Stimulated activated CD8-positive, alpha-beta memory T cell treated with anti-CD3 and anti-CD28 coated beads, Interleukin-2, amount 100 ng/mL, for 1 hour (primary cell): ENCODE measurements around the gene HOXC10.

ENCODE experiments used
- DNase-seq, 2 donors: peaks; one replicate each; pipeline ENCODE4 v3.0.0-alpha.2; 2020; ENCODE audit warnings: low read depth in 2 of 2

HOXC10 gene

GRCh38 chr12:53991077-53991460, 6.1 kb downstream of the HOXC10 start:
- DNase-seq, result no peak

- no peak for DNase-seq
Observed at GRCh38 chr12:53992377-53992889, 7.5 kb downstream of the HOXC10 start.

GRCh38 chr12:53993162-53994008, 8.4 kb downstream of the HOXC10 start:
- DNase-seq, result no peak

- DNase-seq, result no peak
Observed at GRCh38 chr12:53994009-53994263, 9.0 kb downstream of the HOXC10 start.

- DNase-seq, result no peak
Observed at GRCh38 chr12:53994264-53995001, 9.5 kb downstream of the HOXC10 start.

DNA sequence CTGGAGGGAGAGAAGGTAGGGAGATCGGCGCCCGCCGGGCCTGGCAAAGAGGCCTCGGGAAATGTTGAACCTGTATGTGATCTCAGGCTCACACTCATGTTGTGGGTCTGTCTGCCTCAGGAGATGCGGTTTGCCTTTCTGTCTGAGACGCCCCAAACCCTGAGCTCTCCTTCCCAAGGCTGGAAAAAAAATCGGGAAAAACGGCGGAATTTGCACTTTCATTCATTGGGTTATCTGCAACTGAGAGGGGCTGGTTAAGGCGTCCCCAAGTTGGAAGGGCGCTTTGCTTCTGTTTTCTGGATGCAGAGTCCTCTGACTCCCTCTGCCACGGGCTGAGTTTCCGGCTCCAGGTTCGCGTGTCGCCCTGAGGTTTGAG, 10.0 kb downstream of the HOXC10 start:
- DNase-seq, result no peak

DNA sequence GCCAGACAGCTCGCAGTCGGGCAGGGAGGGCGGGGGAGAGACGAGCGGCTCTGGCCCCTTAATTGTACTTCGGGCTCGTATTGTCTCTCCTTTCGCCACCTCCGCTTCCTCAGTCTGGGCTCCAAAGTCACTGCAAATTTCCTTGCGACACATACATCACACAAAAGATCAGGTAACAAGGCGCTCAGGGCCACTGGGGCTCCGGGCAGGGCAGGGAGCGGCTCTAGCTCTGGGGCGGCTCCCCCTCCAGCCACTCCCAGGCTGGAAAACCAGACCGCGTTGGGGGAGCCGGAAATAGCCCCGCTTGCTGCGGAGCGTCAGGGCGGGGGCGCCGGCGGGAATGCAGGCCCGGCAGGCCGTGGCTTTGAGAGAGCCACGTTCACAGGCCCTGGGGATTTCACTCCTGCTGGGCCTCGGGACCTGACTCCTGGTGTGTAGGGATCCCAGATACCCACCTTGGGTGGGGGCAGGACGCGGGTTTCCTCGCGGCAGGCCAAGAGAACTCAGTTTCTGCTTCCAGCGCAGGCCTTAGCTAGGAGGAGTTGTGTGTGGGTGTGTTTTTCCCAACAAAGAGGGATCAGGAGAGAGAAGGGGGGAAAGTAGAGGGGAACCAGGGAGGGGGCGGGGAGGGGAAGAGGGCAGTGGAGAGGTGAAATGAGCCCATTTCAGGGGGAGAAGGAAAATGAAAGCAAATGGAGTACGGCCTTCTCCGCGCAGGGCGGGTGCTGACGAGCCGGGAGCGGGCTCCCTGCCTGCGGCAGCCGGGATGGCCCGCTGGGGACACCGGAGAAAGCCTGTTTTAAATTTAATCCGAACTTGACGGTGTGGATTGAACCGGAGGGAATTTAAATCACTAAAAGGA, 10.7 kb downstream of the HOXC10 start:
- no peak for DNase-seq

DNA sequence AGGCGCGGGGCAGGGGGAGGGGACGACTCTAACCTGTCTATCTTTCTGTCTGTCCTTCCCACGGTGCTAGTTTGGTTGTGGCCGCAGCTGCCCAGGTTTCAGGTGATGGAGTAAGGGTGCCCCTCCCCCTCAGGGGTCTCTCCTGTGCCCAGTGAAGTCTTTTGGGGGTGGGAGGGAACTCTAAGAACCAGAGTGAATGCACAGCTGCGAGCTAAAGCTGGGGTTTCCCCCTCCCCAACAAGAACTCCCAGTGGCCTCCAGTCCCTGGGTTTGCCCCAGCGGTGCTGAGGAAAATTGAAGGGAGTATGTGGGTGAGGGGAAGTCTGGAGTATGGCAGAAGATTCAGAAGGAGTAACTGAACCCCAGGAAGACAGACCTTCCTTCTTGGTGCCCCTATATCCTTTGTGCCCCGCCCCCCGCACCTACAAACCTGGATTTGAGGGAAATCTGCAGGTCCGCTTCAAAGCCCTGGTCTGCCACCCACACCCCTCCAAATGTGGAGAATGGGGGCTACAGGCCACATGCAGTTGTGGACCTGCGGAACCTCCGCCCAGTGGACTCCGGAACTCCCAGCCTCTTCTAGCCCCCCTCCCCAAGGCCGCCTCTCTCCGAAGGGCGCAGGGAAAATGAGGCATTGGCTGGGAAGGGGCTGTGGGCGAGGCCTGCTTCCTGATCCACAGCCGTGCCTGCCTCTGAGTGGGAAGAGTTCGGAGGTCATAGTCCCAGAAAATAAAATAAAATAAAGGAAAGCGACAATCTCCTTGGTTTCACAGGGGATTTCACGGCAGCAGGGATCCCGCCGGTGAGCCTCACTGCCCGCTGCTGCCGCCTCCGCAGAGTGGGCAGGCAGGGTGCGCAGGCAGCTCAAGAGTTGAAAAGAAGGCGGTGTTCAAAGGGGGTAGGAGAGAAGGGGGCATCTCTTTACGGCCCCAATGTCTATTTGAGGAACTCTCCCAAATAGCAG, 11.6 kb downstream of the HOXC10 start:
- DNase-seq, result no peak

- DNase-seq, result no peak
Observed at GRCh38 chr12:53997204-53998109, 12.5 kb downstream of the HOXC10 start.

GRCh38 chr12:53998110-53998899, 13.4 kb downstream of the HOXC10 start:
- DNase-seq, result no peak

- DNase-seq, result no peak
Observed at GRCh38 chr12:53998900-53999236, 13.9 kb downstream of the HOXC10 start.

DNA sequence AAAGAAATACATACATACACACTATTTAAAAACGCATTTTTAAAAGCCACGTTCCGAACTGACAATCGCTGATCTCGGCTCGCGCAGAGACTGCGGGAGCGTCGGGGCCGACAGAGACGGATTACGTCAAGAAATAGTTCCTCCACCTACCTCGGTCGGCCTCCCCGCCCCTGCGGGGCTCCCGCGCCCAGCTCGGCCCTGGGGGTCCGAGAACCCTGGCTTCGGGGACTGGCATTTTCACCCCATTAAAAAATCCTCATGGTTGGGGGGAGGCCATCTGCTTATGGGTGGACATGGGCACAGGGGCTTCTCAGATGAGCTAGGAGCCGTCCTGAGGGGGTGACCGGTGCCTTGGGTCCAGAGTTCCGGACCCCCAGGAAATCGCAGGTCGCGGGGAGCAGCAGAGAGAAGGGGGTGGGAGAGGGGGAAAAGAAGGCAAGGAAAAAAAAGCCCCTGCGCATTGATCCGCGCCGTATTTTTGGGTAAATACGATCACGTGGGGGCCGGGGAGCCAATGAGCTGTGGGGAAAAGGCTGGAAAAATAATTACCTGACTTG, 14.7 kb downstream of the HOXC10 start:
- DNase-seq, result no peak

DNA sequence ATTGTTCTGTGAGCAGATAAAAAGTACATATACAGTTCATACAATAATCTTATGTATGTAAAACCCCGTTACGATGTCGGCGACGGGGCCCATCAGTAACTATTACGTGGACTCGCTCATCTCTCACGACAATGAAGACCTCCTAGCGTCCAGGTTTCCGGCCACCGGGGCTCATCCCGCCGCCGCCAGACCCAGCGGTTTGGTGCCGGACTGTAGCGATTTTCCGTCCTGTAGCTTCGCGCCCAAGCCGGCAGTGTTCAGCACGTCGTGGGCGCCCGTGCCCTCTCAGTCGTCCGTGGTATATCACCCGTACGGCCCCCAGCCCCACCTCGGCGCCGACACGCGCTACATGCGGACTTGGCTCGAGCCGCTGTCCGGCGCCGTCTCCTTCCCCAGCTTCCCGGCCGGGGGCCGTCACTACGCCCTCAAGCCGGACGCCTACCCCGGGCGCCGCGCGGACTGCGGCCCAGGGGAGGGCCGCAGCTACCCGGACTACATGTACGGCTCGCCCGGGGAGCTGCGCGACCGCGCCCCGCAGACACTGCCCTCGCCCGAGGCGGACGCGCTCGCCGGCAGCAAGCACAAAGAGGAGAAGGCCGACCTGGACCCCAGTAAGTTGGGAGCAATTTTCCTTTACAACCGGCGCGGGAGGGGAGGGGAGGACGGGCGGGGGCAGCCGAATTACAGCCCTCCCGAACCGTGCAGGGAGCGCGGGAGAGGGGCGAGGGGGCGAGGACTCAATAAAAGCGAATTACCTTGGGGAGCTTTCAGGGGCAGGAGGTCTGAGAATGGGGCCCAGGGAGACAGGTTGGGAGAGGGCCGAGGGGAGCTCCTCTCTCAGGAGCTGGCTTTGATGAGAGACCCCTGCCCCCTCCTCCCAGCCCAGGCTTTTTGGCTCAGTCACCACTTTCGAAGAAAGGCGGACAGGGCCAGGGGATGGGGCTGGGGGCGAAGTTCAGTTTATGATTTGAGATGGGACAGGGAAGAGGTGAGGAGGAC, 15.5 kb downstream of the HOXC10 start, which contains the start of gene HOXC9:
TSS of gene HOXC9 (plus strand) at position 46 of the 999 bp plus-strand sequence. CDS start at position 74, 28 bp downstream.
- DNase-seq, result no peak

GRCh38 chr12:54001283-54002187, 16.6 kb downstream of the HOXC10 start:
- DNase-seq, result no peak

GRCh38 chr12:54002278-54002914, 17.4 kb downstream of the HOXC10 start:
- no peak for DNase-seq

- DNase-seq, result no peak
Observed at GRCh38 chr12:54002915-54003389, 18.0 kb downstream of the HOXC10 start.
